GM10266 (cell line): ENCODE measurements around the gene COL4A2.

Experiments used
- DNase-seq: peaks from one replicate; pipeline ENCODE4 v3.0.0; 2012; ENCODE audit errors: extremely low spot score
- TF ChIP-seq, protein P1 (sequence below): IDR thresholded peaks from 2 replicates; pipeline ENCODE4 v1.5.1; 2012; ENCODE audit warnings: mild to moderate bottlenecking, low read depth; ENCODE audit not compliant: control insufficient read depth, insufficient read depth; ENCODE audit errors: missing control alignments

COL4A2 gene

DNA sequence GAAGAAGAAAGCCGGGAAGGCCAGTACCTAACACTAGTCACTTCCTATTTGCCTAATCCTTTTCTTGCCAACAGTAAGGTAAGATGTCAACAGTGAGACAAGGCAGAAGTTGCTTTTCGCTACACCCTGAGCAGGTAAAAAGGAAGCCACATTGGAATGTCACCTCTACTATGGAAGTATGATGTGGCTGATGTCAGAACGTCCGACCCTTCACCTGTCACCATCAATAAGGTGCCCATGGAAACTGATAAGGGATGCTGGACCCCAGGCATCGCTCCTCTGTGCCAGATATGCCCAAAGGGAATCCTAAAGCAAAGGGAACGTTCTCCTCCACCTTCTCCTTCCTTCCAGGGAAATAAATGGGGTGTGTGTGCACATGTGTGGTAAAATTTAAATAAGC, 34.4 kb upstream of the COL4A2 start:
- TF ChIP-seq, protein P1, sequence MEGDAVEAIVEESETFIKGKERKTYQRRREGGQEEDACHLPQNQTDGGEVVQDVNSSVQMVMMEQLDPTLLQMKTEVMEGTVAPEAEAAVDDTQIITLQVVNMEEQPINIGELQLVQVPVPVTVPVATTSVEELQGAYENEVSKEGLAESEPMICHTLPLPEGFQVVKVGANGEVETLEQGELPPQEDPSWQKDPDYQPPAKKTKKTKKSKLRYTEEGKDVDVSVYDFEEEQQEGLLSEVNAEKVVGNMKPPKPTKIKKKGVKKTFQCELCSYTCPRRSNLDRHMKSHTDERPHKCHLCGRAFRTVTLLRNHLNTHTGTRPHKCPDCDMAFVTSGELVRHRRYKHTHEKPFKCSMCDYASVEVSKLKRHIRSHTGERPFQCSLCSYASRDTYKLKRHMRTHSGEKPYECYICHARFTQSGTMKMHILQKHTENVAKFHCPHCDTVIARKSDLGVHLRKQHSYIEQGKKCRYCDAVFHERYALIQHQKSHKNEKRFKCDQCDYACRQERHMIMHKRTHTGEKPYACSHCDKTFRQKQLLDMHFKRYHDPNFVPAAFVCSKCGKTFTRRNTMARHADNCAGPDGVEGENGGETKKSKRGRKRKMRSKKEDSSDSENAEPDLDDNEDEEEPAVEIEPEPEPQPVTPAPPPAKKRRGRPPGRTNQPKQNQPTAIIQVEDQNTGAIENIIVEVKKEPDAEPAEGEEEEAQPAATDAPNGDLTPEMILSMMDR = no peak
- DNase-seq = no peak

DNA sequence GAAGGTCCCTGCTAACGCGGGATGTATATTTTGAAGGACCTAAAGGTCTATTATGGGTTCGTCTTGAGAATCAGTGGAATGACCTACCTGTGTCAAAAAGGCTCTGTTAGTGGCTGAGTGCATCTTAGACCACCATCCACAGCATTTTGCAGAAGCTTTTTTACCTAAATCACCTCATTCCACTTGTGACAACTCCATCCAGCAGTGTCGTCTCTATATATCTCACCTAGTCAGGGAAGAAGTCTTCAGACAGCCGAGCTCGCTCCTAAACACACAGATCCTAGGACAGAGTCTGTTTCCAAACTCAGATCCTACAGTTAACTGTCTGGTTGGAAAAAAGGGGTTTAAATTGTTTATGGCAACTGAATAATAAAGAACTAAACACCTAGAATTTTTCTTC, 33.8 kb upstream of the COL4A2 start:
- no peak for DNase-seq
- TF ChIP-seq, protein P1 = no peak

DNA sequence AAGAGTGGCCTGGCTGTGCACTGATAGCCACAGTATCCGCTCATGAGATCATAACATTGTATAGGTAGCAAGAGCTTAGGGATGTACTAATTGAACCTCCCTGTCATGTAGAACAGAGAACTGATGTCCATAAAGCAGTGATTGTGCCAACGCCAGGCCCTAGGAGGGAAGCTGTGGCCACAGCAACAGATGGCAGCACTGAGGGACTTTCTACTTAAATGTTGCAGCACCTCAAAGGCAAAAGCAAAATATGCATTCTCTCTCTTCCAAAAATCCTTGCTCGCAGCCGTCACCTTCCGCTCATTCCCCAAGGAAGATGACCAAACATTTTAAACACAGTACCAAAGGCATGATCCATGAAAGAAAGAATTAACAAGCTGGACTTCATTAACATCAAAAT, 32.4 kb upstream of the COL4A2 start:
- TF ChIP-seq, protein P1 = no peak
- no peak for DNase-seq

DNA sequence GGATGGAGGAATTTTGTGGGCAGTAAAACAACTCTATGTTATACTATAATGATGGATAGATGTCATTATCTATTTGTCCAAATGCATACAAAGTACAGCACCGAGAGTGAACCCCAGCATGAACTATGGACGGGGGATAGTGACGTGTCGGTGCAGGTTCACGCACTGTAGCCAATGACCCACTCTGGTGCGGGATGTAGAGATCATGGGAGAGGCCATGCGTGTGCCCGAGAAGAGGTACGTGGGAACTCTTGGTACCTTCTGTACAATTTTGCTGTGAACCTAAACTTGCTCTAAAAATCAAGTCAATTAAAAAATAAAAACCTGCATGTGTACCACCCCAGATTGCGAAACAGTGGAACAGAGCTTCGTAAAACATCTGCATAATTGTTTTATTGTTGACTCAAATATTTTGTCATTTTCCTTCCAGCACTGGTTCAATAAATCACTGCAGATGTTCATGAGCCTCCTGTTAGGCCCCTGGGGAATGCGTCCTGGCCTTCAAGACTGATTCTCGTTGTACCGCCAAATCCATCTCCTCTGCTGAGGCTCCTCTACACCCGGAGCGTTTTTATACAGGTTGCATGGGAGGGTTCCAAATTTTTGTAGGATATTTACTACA, 31.0 kb upstream of the COL4A2 start:
- TF ChIP-seq, protein P1 = no peak

DNA sequence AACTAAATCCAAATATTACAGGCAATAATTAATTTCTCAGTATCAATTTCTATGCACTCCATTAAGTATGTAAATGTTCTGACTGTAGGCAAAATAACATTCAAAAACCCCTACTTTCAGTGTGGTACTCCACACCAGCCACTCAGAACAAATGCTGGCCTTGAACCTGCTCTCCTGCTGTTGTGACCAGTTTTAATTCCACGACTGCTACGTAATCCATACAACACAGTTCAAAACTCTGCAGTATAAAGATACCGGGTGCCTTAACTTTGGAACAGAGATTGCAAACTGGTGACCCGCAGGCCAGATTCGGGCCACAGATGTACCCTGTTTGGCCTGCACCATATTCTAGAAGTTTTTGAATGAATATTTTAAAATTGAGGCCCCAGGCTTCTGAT, 30.5 kb upstream of the COL4A2 start:
- DNase-seq = no peak
- TF ChIP-seq, protein P1 = no peak

More for the DNA sequence above, 31.0 kb upstream of the COL4A2 start:
- DNase-seq = no peak

DNA sequence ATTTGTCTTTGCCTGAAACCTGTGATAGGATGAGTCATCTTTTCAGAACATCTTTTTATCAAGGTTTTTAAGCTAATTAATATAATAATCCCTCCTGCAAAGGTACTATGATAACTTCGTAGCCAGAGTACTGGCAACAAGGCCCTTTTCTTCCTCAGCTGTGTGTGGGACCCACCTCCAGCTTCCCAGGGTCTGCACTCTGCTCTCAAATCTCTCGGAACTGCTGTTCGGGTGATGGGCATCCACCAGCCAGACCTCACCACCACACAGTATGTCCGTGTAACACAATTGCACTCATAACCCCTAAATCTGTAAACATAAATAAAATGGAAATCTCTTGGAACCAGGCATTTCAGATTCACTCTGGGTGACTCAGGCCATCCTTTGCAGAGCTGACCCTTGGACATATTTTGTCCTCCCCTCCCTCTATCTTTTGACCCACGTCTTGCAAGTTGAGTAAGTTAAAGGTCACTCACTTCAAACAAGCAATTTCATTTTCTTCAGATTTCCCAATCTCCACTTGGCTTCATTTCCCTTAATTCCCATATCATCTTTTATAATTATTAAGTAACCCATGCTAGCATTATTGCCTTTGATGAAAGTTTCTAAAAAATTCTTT, 29.6 kb upstream of the COL4A2 start:
- DNase-seq = no peak
- TF ChIP-seq, protein P1 = no peak

DNA sequence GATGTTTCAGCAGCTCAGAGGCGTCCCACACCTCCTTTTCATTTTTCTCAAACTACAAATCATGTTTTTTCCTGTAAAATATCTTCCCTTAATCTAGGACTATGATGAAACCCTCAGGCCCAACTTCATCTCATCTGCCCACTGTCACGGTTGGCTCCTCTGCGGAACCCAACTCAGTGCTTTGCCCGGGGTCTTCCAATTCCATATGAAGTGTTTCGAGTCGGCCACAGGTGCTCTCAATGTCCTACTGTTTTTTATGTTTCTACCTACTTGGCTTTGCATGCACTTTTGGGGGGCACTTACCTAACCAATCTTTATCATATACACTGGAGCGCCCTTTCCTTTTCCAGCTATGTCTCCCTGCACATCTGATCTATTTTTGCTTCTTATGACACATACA, 28.2 kb upstream of the COL4A2 start:
- TF ChIP-seq, protein P1 = no peak
- no peak for DNase-seq
